SK-N-MC (cell line): ENCODE data around the gene CASKIN2.

Experiments used
- EZH2 ChIP-seq: fragments of 200-600 bp; sonication (generic); IDR thresholded peaks from one replicate; pipeline ENCODE4 v1.6.1; 2017; ENCODE audit warnings: antibody characterized with exemption
- FOXP2 ChIP-seq: optimal IDR thresholded peaks from 2 replicates; pipeline ENCODE3; 2011; ENCODE audit warnings: mild to moderate bottlenecking, moderate library complexity; ENCODE audit not compliant: insufficient read depth; ENCODE audit errors: extremely low read length, control extremely low read depth
- POLR2AphosphoS5 ChIP-seq: IDR thresholded peaks from 2 replicates; pipeline ENCODE4 v1.6.1; 2012; ENCODE audit warnings: mild to moderate bottlenecking, low read depth, low read length, borderline replicate concordance

GRCh38 chr17:75487351-75488070, 27.8 kb downstream of the CASKIN2 start:
- TF ChIP-seq EZH2 (no peak), POLR2AphosphoS5 (no peak), FOXP2 (no peak)
